Limb (tissue), 2 donors: Measurements from ENCODE around the gene C1QTNF12.
"Not testable (repeated sequence)": the region's sequence is repeated elsewhere in the genome, so short reads cannot be mapped to it uniquely, and the experiment has no call there.

Source experiments
- DNase-seq, 2 donors: peaks; one replicate each; pipeline ENCODE4 v3.0.0-alpha.2; 2016; ENCODE audit errors: extremely low spot score in 2 of 2

C1QTNF12 gene

DNA sequence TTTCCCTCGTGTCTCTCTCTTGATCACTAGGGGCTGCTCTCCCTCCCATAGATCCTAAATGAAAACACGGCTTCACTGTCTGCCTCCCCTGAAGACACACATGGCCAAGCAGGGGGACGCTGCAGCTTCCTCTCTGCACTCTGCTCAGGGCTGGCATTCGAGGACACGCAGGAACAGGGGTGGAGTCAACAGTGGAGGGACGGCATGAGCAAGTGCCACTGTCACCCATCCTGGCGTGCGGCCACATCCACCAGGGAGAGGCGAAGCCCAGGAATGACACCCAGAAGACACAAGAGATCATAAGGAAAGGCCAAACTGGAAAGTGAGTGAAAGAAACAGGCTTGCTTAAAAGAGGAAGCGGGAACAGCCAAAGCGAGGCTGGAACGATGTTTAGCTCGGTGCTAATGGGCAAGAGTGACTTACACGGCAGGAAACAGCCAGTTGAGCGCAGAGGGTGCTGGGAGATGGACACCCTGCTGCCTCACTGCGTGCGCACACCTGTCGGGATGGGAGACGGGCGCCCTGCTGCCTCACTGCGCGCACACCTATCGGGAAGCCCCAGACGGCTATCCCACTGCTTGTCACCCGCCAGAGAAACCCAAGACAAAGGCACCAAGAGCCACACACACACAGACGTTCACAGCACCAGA is 13.6 kb upstream of the C1QTNF12 start:
- no peak for DNase-seq

DNA sequence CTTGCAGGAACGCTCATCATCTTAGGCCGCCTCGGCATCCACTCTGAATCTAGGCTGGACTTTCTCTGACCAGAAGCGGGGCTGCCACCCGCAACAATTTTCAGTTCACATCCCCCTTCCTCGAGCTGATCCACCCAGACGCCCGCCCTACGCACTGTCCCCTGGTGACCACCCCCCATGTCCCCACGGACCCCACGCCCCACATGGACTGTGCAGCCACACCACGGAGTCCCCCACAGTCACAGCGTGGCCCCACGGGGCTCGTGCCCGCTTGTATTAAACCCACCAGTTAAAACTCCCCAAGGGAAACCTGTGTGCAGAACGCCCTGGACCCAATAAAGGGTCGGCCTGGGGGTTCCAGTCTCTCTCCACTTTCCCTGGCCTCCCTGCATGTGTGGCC is 13.0 kb upstream of the C1QTNF12 start:
- DNase-seq, result no peak

DNA sequence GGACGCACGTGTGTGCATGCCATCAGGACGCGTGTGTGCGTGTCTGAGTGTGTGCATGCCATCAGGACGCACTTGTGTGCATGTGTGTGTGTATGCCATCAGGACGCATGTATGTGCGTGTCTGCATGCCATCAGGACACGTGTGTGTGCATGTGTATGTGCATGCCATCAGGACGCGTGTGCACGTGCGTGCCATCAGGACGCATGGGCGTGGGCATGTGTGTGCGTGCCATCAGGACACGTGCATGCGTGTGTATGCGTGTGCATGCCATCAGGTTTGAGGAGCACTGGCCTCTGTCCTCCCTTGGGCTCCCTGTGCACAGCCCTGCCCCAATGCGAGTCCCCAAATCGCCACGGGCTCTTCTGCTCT is 12.6 kb upstream of the C1QTNF12 start:
- DNase-seq, result no peak

DNA sequence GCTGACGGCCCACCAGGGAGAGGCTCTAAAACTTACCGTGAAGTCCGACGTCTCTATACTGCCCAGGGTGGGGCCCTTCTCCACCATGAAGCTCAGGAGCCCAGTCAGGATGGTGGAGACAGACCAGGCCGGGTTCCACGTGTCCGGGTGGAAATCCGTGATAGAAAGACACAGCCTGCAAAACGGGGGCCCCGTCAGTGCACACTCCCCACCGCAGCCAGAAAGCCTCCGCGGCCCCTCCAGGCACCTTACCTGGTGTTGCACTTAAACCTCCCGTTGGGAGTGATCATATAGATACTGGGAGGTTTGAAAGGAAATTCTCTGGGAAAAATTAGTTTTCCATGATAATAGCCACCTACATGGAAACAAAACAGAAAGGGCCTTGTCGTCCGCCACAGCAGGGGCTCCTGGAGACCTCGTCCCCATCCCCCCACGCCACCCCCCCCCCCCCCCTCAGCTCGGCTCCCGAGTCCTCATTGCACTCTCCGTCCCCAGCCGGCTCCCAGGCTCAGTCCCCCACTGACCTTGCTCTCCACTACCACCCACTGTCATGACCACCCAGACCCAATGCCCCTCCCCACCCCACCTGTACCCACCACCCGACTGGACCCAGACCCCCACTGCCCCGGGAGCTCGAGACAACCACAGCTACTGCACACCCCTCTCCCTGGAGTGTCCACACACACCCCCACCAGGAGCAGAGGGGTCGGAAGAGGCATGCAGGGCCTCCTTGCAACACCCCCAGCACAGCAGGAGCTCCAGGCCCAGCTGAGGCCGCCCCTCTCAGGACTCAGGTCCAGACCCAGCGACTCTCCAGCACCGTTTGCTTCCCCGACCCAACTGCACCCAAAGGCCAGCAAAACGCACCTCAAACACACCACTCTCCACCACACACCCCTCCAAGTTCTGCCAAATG is 10.7 kb upstream of the C1QTNF12 start:
- no peak for DNase-seq

DNA sequence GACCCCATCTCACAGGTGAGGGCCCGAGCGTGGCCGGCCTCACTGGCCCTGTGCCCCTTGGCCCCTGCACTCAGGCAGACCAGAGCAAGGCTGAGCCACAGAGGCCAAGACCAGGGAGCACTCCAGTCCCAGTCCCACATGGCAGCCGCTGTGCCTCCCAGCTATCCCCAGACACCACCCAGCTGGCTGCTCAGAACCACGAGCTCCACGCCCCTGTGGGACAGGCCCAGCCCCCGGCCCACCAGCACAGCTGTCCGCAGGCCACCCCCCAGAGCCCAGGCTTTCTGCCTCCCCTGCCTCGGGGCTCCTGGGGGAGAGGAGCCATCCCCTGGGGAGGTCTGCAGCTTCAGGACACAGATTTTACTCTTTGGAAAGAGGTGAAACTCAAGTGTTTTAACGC is 9.1 kb upstream of the C1QTNF12 start:
- no peak for DNase-seq

DNA sequence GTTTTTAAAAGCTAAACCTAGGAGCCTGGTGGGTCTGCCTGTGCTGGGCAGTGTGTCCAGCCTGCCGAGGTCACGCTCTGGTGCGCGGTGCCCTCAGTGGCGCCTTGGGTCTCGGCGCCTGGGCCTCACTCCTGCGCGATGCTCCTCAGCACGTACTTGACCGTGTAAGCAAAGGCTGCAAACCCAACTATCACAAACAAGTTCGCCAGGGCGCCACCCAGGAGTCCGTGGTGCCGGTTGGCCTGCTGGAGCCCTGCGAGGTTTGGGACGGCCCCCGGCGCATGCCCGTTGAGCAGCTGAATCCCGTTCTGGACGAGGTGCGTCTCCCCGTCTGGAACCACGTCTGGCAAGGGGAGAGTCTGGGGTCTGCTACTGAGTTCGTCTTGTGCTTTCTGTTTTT is 8.6 kb upstream of the C1QTNF12 start:
- no peak for DNase-seq

DNA sequence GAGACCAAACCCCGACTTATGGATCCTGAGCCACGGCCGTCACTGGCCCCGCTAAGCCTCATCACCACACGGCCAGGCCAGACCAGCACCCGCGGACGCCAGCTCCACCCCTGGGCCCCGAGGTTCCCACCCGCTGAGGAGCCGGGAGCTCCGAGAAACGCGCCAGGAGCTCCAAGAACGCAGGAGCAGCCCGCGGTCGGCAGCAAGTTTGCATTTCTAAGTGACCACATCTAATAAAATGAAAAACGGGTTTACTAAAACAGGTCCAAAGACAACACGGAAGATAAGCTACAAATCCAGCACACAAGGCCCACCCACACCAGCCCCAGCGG is 8.1 kb upstream of the C1QTNF12 start:
- no peak for DNase-seq

DNA sequence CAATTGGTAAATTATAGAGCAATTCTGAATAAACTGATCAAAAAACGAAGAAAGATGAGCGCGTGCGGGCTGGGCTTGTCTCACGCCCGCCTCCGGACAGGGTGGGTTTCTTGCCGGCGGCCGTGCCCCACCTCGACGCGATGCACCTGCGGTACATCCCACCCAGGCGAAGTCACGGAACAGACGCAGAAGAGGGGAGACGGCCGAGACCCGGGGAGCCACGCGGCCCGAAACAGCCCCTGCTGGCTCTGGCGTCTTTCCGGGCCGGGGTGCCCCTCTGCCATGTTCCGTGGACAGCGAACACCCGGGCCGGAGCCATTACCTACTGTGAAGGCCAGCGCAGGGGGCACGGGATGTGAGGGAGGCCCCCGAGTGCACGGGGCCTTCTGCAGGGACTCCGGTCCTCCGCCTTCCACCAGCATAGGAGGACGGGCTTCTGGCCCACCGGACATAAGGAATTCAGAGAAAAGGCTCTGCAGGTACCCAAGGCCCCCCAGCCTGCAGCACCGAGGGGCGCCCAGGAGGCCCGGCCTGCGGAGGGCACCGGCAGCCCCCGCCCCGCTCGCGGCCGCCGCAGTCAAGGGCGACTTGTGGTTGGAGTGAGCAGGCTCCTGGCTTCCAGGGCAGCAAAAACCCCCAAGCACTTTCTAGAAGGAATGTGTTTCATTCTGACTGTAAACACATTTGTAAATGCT is 7.6 kb upstream of the C1QTNF12 start:
- DNase-seq, result no peak

DNA sequence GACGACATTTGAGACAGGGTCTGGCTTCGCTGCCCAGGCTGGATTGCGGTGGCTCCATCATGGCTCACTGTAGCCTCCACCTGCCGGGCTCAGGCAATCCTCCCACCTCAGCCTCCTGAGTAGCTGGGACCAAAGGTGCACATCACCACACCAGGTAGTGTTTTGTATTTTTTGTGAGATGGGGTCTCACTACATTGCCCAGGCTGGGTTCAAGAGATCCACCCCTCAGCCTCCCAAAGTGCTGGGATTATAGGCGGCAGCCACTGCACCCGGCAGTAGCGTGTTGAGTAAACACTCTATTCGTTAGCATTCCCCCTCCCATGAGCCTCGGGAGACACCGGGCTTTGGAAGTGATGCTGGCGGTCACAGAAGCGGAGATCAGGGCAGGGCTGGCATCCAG is 6.8 kb upstream of the C1QTNF12 start:
- DNase-seq, result no peak

DNA sequence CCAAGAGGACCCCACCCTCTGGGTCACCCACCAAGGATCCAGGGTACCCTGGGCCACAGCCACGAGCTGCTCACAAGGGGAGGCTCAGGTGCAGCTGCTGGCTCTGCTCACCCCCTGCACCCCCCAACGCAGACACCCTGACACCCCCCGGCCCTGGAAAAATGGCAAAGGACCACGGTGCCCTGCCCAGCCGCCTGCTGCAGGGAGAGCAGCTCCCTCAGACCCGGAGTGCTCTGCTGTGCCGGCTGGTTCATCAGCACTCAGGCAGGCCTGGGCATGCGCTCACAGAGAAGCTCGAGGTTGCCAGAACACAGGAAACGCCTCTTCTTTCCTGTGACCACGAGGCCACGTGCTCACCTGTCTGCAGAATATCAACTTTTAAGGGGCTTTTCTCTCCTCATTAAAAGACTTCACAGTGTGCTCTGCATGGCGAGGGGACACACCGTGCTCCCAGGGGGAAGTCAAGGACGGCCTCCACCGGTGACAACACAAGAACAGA is 4.3 kb upstream of the C1QTNF12 start:
- DNase-seq, result no peak

DNA sequence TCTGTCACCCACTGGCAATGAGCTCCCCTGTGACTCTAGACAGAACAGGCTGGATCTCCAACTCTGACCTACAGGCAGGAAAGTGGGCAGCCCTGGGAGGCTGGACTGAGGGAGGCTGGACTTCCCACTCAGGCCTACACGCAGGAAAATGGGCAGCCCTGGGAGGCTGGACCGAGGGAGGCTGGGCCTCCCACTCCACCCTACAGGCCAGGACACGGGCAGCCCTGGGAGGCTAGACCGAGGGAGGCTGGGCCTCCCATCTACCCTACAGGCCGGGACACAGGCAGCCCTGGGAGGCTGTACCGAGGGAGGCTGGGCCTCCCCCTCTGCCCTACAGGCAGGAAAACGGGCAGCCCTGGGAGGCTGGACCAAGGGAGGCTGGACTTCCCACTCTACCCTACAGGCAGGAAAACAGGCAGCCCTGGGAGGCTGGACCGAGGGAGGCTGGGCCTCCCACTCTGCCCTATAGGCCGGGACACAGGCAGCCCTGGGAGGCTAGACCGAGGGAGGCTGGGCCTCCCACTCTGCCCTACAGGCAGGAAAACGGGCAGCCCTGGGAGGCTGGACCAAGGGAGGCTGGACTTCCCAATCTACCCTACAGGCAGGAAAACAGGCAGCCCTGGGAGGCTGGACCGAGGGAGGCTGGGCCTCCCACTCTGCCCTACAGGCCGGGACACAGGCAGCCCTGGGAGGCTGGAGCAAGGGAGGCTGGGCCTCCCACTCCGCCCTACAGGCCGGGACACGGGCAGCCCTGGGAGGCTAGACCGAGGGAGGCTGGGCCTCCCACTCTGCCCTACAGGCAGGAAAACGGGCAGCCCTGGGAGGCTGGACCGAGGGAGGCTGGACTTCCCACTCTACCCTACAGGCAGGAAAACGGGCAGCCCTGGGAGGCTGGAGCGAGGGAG is 1.7 kb upstream of the C1QTNF12 start:
- not testable (repeated sequence) for DNase-seq

DNA sequence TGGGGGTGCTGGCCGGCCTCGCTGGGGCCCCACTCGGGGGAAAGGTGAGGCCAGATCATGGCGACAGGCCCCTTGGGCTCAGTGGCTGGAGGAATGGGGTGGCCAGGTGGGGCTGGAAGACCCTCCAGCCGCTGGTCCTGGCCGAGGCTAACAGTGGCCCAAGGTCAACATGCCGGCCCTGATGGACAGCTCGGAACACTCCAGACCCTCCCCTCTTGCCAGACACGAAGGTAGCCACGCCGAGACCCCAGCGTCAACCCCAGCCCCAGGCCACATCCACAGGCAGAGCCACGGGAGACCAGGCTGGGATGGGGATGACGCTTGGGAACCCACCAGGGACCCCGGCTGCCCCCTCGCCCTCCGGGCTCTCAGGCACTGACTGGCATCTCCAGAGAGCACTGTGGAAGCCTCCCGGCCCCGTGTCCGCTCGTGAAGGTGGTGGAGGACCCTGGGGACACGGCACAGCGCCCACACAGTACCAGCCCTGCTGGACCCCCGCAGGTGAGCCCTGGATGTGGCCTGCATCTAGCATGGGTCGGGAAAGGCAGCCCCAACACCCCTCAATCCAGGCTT is 905 bp upstream of the C1QTNF12 start:
- no peak for DNase-seq

DNA sequence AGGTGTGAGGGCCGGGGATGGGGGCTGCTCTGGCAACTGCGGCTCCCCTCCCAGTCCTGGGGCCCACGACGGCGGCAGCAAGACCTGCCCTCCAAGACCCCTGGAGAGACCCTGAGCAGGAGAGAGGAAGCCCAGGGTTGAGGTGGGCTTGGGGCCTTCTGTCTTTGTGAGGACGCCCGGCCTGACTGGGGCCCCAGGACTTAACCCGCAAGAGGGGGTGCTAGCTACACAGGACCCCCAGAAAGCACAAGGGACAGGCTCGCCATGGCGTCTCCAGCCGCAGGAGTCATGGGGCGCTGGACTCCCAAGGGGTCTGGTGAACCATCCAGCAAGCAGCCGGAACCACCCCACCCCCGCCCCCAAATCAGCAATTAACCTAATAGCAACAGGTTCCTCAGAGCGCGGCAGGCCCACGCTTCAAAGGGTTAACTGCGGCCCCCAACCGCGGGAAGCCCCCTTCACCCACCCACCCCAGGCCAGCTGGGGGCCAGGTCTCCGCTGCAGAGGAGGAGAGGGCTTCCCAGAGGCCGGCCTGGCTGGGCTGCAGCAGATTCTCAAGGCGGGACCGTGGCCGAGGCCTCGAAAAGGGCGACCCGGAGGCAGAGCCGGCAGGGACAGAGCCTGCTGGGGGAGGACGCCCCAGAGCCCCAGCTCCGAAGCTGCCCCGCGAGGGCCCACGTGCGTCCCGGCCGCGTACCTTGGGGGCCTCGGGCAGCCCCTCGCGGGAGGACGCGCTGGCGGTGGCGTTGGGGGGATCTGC is 525 bp downstream of the C1QTNF12 start:
- DNase-seq, result no peak

DNA sequence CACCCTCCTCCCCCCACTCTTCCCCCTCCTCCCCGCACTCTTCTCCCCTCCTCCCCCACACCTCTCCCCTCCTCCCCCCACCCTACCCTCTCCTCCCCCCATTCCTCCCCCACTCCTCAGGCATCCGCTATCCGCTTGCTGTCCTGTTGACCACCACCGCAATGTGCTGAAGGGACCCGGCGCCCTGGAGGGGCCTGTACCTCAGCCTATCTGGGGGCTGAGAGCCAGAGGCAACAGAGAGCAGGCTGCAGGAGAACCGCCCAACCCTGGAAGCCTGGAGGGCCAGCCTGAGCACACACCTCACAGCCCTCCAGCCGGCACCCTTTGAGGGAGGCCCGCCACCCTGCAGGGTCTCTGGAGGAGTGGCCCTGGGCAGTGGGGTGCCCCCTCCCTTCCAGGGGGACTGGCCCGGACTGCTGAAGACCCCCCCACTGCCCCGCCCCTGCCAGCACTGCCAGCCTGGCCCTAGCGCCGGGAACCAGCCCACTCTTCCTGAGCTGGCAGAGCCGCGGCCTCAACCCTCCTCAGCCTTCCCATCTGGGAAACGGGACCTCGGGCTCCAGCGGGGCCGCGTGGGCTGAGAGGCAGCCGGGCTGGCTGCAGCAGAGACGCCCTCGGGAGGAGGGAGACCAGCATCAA is 1.2 kb downstream of the C1QTNF12 start:
- DNase-seq, result no peak

DNA sequence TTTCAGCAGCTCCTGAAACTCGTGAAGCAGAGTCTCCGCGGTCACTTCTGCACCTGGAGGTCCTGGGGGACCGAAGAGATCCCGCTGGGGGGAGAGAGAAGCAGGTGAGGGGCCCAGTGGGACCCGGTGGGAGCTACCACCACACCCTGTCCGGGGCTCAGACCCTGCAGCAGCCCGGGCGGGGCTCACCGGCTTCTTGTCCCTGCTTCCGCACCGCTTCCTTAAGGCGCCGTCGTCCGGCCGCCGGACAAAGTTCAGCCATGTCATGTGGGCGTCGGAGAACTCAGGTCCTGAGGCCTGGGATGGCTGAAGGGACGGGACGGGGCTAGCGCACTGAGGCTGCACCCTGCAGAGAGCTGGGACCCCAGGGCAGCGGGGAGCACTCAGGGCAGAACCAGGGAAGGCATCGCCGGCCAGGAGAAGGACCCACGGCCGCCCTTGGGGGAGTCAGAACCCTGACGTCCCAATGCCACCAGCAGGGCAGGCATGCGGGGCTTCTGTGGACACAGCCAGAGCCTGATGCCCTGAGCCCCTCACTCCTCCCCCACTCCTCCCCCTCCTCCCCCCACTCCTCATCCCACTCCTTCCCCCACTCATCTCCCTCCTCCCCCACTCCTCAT is 2.2 kb downstream of the C1QTNF12 start:
- DNase-seq, result no peak

DNA sequence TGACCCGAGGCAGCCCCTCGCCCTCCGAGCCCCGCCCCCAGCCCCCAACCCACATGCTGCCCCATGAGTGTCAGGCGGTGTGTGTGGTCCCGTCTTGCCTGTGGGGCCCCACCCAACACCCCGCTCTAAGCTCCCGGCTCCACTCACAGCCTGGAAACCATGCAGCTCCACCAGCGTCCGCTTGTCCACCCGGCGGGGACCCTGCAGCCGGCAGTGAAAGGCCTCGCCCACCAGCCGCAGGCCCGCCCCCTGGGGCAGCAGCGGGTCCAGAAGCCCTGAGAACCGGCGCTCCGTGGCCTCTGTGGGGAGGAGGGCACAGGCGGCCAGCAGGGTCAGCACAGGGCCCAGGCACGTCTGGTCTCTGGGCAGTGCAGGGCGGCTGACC is 2.7 kb downstream of the C1QTNF12 start:
- DNase-seq, result no peak

DNA sequence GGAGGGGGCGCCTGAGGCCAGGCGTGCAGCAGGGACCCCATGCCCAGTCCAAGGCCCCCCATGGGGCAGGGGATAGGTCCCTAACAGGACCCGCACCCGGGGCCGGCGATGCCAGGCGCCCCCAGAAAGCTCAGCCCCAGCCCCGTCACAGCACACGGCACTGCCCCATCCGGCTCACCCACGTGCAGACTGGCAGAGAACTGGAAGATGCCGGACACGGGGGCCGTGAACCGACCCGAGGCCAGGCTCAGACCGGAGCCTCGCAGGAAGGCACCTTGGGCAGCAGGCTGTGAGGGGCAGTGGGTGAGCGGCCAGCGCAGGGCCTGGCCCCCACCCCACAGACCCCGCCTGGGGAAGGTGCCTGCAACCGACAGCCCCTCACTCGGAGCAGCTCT is 3.3 kb downstream of the C1QTNF12 start:
- no peak for DNase-seq

DNA sequence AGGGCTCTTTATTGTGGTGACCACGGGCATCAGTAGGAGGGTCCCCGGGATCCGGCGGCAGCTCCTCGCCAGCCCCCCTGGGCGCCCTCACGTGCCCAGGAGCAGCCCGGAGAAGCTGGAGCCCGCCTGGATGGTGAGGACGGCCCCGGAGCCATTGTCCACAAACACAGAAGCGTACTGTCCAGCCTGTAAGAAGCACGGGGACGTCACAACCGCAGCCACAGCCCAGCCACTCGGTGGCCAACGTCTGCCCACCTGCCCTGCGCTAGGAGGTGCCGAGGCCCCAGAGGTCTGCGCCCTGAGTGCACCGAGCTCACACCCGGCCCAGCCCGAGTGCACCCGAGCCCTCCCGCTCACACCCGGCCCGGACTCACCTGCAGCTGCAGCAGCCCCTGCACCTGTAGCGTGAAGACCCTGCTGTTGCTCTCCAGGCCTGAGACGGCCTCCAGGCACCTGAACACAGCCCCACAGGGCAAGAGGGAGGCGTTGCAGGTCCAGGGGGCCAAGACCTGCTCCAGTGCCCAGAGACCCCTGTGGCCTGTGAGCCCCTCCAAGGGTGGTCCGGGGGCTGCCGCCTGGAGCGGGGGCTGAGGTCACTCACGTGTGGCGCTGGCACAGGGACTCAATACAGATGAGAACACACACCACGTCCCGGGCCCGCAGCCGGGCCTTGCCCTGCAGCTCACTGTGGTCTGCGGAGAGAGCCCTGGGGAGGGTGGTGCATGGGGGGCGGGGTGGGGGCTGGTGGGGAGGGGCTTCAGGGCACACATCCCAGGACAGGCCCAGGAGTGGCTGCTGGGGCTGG is 3.9 kb downstream of the C1QTNF12 start:
- no peak for DNase-seq
